Esophagus muscularis mucosa (tissue), 3 donors: Measurements from ENCODE around the gene TRDN.
"Not testable (repeated sequence)": the region's sequence is repeated elsewhere in the genome, so short reads cannot be mapped to it uniquely, and the experiment has no call there.

Source experiments
- CTCF ChIP-seq, 3 experiments: fragments of 200-600 bp in 2 of 3; fragments of 450-650 bp in 1 of 3; sonication (generic) in 2 of 3; IDR thresholded peaks; one replicate each; pipeline ENCODE4 v1.5.1; 2017 to 2019; ENCODE audit warnings: antibody characterized with exemption in 3 of 3, mild to moderate bottlenecking in 2 of 3, moderate library complexity in 1 of 3
- POLR2A ChIP-seq: fragments of 450-650 bp; IDR thresholded peaks from one replicate; pipeline ENCODE4 v1.6.1; 2017; ENCODE audit warnings: antibody characterized with exemption, moderate library complexity, mild to moderate bottlenecking, low read depth

- TF ChIP-seq CTCF (IDR thresholded peaks at IDR 0.05); POLR2A: not testable (repeated sequence)
Observed at GRCh38 chr6:123559816-123560215, 76.9 kb downstream of the TRDN start.
